Spleen (tissue), 11 donors: ENCODE data around the gene ERC1. TPM values are rescaled to one million over a fixed set of nuclear protein-coding genes. Genes with fewer than 3 reads are reported as not detected.

ENCODE experiments used
- DNase-seq: peaks from one replicate; pipeline ENCODE4 v3.0.0-alpha.2; 2020
- H3K27ac ChIP-seq, 8 donors: fragments of 200-600 bp; sonication (generic) in 7 of 8; 1 replicate in 4 of 8; 2 replicates in 4 of 8; pipeline versions ENCODE4 v1.5.0 to v1.8.0; 2016 to 2021; ENCODE audit warnings: inconsistent platforms in 4 of 8, mild to moderate bottlenecking in 4 of 8, moderate library complexity in 1 of 8
- H3K27me3 ChIP-seq, 7 donors: fragments of 200-600 bp; sonication (generic) in 6 of 7; replicated peaks in 1 of 7; 1 replicate in 4 of 7; 2 replicates in 3 of 7; pipeline versions ENCODE4 v1.5.0 to v1.8.0; 2016 to 2021; ENCODE audit warnings: inconsistent platforms in 3 of 7, mild to moderate bottlenecking in 1 of 7
- H3K36me3 ChIP-seq, 6 donors: fragments of 200-600 bp; sonication (generic) in 5 of 6; 1 replicate in 4 of 6; 2 replicates in 2 of 6; pipeline versions ENCODE4 v1.5.0 to v1.8.0; 2016 to 2021; ENCODE audit warnings: inconsistent platforms in 2 of 6
- H3K4me1 ChIP-seq, 6 donors: fragments of 200-600 bp; sonication (generic) in 5 of 6; 1 replicate in 3 of 6; 2 replicates in 3 of 6; pipeline versions ENCODE4 v1.5.0 to v1.8.0; 2016 to 2021; ENCODE audit warnings: inconsistent platforms in 3 of 6
- H3K4me3 ChIP-seq, 8 donors: fragments of 200-600 bp; sonication (generic) in 7 of 8; 1 replicate in 4 of 8; 2 replicates in 4 of 8; pipeline versions ENCODE4 v1.5.0 to v1.8.0; 2016 to 2021; ENCODE audit warnings: inconsistent platforms in 4 of 8, mild to moderate bottlenecking in 4 of 8, moderate library complexity in 2 of 8
- H3K9me3 ChIP-seq, 8 donors: fragments of 200-600 bp; sonication (generic) in 7 of 8; 1 replicate in 4 of 8; 2 replicates in 4 of 8; pipeline versions ENCODE4 v1.5.0 to v1.8.0; 2016 to 2021; ENCODE audit warnings: inconsistent platforms in 4 of 8
- CTCF ChIP-seq, 11 experiments: fragments of 200-600 bp in 7 of 11; fragments of 450-650 bp in 4 of 11; sonication (generic) in 4 of 11; IDR thresholded peaks in 8 of 11; conservative IDR thresholded peaks in 3 of 11; 1 replicate in 7 of 11; 2 replicates in 4 of 11; pipeline versions ENCODE4 v1.4.0 to v1.8.0; 2016 to 2021; ENCODE audit warnings: antibody characterized with exemption in 11 of 11, inconsistent platforms in 4 of 11, mild to moderate bottlenecking in 1 of 11
- POLR2A ChIP-seq, 3 donors: fragments of 450-650 bp; IDR thresholded peaks; one replicate each; pipeline ENCODE4 v1.5.1; 2017; ENCODE audit warnings: antibody characterized with exemption in 3 of 3, mild to moderate bottlenecking in 1 of 3
- POLR2AphosphoS5 ChIP-seq, 3 donors: sonication (generic); formaldehyde crosslinking; IDR thresholded peaks; one replicate each; pipeline ENCODE4 v1.5.1; 2017; ENCODE audit warnings: antibody characterized with exemption in 3 of 3
- WGBS, 5 donors: extraction: QIAGEN DNeasy Blood & Tissue Kit in 3 of 5; methylation state at CpG; one replicate each; pipeline versions ENCODE4 v1.1.5 to v1.1.7; 2013 to 2018; 5-methylcytosine and 5-hydroxymethylcytosine counted together
- intact Hi-C: fragments of 100-400 bp; cut with DNase I; formaldehyde crosslinking; loops from one replicate; pipeline ENCODE4 v1.15.0; 2023; ENCODE audit warnings: low total_unique reads
- polyA plus RNA-seq, 3 donors: library from polyadenylated mRNA; stranded (reverse); fragments of 200-250 nt; gene quantifications; one replicate each; pipeline ENCODE4 v1.2.1, GENCODE V29; 2013
- total RNA-seq, 7 donors: library from RNA; depleted of rRNA in 3 of 7; stranded (reverse); fragments of >200 nt in 3 of 7; fragmentation: NEBNext Ultra II Directional in 4 of 7; extraction: Animal tissue kit (Norgen Biotek cat#: 25700) in 4 of 7; gene quantifications; one replicate each; pipeline versions ENCODE4 v1.1.0 to v1.2.1, GENCODE V29; 2016 to 2021
- donor health status: healthy with polysubstance abuse.
- donor health status: DM: no; HTN: no; CAD: no; lungs with moderate emphysema.
- donor health status: DM: no; HTN: no; CAD: no.
- donor health status: Bipolar disorder and iron deficiency.
- donor health status: healthy.
- donor health status: DM: no; HTN: no; CAD: no.
- donor health status: DM: yes; HTN: yes; CAD: no.

The ERC1 gene
- total and polyA plus RNA-seq, 10 donors: 1.2 to 73.4 (median 42.6) TPM

GRCh38 chr12:1518591-1519516 is 527.8 kb downstream of the ERC1 start:
- no peak for DNase-seq
- H3K4me1 ChIP-seq: no peaks in the 10 kb centered on the region
- WGBS, 5 donors: 64 to 76% (median 69%) methylated on average over 25 to 29 of the region's 29 CpGs
- no peak overlapping the region for H3K27ac ChIP-seq
- peaks cover 0 to 17% (median 9%) of the 10 kb centered on the region in 8 donors for H3K9me3 ChIP-seq
- no peaks in the 10 kb centered on the region for H3K36me3 ChIP-seq
- intact Hi-C loops: no loop called here
- TF ChIP-seq POLR2A (IDR thresholded peaks at IDR 0.05): no peak
- TF ChIP-seq CTCF (IDR thresholded peaks at IDR 0.05 in 8 of 11, conservative IDR thresholded peaks at IDR 0.05 in 3 of 11): no peak
- no peak for TF ChIP-seq POLR2AphosphoS5 (IDR thresholded peaks at IDR 0.05)
- H3K27me3 ChIP-seq: peaks cover 0 to 45% (median 0%) of the 10 kb centered on the region in 7 donors
- no peak overlapping the region for H3K4me3 ChIP-seq

DNA sequence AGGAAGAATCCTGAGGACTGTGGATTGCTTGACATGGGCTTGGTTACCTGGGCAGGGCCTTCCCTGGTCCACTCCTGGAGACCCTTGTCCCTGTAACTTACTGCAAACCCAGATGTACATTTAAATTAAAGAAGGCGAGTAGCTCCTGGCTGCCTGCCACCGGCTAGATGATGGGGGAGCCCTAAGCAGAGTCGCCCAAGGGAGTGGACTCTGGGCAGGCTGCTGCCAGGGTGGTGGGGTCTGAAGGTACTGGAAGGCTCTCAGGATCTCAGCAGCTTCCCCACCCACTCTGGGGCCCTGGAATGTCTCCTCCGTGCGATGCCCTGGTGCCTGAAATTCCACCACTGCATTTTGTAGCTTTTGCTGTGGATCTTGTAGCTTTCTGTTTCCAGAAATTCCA is 528.6 kb downstream of the ERC1 start:
- Histone ChIP-seq H3K27me3 (peaks cover 0 to 52% (median 0%) of the 10 kb centered on the region in 7 donors), H3K27ac (no peak overlapping the region), H3K36me3 (no peaks in the 10 kb centered on the region), H3K4me1 (no peaks in the 10 kb centered on the region), H3K4me3 (no peak overlapping the region), H3K9me3 (peaks cover 0 to 17% (median 9%) of the 10 kb centered on the region in 8 donors)
- 60 to 81% (median 76%) methylated on average over 5 of the region's 5 CpGs for WGBS, 5 donors
- no peak for DNase-seq
- TF ChIP-seq CTCF (IDR thresholded peaks at IDR 0.05 in 8 of 11, conservative IDR thresholded peaks at IDR 0.05 in 3 of 11) (no peak), POLR2AphosphoS5 (IDR thresholded peaks at IDR 0.05) (no peak), POLR2A (IDR thresholded peaks at IDR 0.05) (no peak)
- intact Hi-C loops: no loop called here

DNA sequence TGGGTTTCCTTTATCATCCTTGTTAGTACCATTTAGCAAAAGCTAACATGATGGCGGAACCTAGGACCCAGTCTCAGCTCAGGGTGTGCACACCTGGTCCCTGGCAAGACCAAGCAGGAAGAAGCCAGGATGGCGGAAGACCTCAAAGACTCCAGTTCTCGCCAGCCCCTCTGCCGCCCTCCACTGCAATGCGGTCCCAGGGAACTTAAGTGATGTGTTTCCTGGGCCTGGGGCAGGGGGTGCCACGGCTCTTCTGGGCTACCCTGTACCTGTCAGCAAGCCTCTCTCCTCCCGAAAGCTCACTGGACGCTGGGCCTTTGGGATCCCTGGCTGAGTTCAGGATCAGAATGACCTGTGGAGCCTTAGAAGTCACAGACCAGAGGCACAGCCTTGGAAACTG is 532.0 kb downstream of the ERC1 start:
- intact Hi-C loops: no loop called here
- no peak for TF ChIP-seq POLR2A (IDR thresholded peaks at IDR 0.05)
- no peak for TF ChIP-seq POLR2AphosphoS5 (IDR thresholded peaks at IDR 0.05)
- TF ChIP-seq CTCF (IDR thresholded peaks at IDR 0.05 in 8 of 11, conservative IDR thresholded peaks at IDR 0.05 in 3 of 11): no peak
- Histone ChIP-seq H3K4me1 (no peaks in the 10 kb centered on the region), H3K27ac (no peak overlapping the region), H3K4me3 (no peak overlapping the region), H3K27me3 (peaks cover 0 to 82% (median 8%) of the 10 kb centered on the region in 7 donors), H3K9me3 (no peaks in the 10 kb centered on the region), H3K36me3 (no peaks in the 10 kb centered on the region)
- 83 to 92% (median 90%) methylated on average over 8 of the region's 8 CpGs for WGBS, 5 donors
- DNase-seq: no peak

DNA sequence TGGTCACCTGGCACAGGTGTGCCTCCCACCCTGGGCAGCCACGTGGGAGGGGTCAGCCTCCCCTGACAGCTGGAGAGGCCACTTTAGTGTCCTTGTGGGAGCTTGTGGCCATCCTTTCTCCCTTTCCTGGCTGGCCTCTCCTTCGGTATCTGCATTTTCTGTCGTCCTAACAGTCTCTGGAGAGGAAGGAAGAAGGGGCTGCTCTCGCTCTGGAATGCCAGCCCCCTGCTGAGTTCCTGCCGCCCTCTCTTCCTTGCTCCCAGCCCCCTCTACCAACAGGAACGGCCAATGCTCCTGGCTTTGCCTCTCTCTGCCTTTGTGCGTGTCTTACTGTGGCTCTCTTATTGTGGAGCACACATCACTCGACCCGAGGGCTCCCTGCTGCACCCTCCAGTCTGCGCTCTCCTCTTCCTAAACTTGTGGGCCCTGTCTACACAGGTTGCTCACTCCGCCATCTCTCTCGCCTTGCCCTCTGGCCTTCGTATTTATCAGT is 532.6 kb downstream of the ERC1 start:
- intact Hi-C loops: no loop called here
- no peak for DNase-seq
- WGBS, 5 donors: 54 to 66% (median 59%) methylated on average over 12 to 13 of the region's 13 CpGs
- Histone ChIP-seq H3K9me3 (no peaks in the 10 kb centered on the region), H3K27ac (no peak overlapping the region), H3K27me3 (peaks cover 0 to 82% (median 8%) of the 10 kb centered on the region in 7 donors), H3K4me3 (no peak overlapping the region), H3K36me3 (no peaks in the 10 kb centered on the region), H3K4me1 (no peaks in the 10 kb centered on the region)
- TF ChIP-seq POLR2AphosphoS5 (IDR thresholded peaks at IDR 0.05) (no peak), CTCF (IDR thresholded peaks at IDR 0.05 in 8 of 11, conservative IDR thresholded peaks at IDR 0.05 in 3 of 11) (no peak), POLR2A (IDR thresholded peaks at IDR 0.05) (no peak)
